ENCODE measurements around the gene CLPTM1.

DNA sequence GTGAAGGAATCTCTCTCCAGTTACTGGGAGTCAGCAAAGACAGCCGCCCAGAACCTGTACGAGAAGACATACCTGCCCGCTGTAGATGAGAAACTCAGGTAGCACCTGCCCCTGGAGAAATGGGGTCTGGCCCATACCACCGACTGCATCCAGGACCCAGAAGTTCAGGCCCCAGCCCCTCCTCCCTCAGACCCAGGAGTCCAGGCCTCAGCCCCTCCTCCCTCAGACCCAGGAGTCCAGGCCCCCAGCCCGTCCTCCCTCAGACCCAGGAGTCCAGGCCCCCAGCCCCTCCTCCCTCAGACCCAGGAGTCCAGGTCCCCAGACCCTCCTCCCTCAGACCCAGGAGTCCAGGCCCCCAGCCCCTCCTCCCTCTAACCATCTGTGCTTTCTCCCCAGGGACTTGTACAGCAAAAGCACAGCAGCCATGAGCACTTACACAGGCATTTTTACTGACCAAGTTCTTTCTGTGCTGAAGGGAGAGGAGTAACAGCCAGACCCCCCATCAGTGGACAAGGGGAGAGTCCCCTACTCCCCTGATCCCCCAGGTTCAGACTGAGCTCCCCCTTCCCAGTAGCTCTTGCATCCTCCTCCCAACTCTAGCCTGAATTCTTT is 6.3 kb upstream of the CLPTM1 start:
- TF ChIP-seq CTCF (IDR thresholded peaks at IDR 0.05; ENCODE audit: control extremely low read depth in 1 of 3, insufficient read depth in 1 of 3, low read depth in 1 of 3, low read length in 3 of 3) (no peak), SP2 (IDR thresholded peaks at IDR 0.05; ENCODE audit: low read length) (no peak), BRCA1 (IDR thresholded peaks at IDR 0.05; ENCODE audit: low read depth, low read length) (no peak), EP300 (IDR thresholded peaks at IDR 0.05; ENCODE audit: borderline replicate concordance in 1 of 2, low read depth in 2 of 2, low read length in 2 of 2) (no peak), EGR1 (IDR thresholded peaks at IDR 0.05; ENCODE audit: borderline replicate concordance, low read depth, low read length) (no peak), POLR2AphosphoS5 (IDR thresholded peaks at IDR 0.05; ENCODE audit: low read depth, low read length) (no peak), ATF2 (IDR thresholded peaks at IDR 0.05; ENCODE audit: low read length) (no peak), USF2 (IDR thresholded peaks at IDR 0.05; ENCODE audit: low read length) (no peak), HDAC2 (IDR thresholded peaks at IDR 0.05; ENCODE audit: borderline replicate concordance in 1 of 2, low read depth in 2 of 2, low read length in 2 of 2) (no peak), JUN (IDR thresholded peaks at IDR 0.05; ENCODE audit: low read depth, low read length) (no peak)
- TF ChIP-seq, protein P1, sequence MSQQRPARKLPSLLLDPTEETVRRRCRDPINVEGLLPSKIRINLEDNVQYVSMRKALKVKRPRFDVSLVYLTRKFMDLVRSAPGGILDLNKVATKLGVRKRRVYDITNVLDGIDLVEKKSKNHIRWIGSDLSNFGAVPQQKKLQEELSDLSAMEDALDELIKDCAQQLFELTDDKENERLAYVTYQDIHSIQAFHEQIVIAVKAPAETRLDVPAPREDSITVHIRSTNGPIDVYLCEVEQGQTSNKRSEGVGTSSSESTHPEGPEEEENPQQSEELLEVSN (IDR thresholded peaks at IDR 0.05): no peak
